HepG2 (cell line): ENCODE data around the gene UCK2. TPM values are rescaled to one million over a fixed set of nuclear protein-coding genes. Genes with fewer than 3 reads are reported as not detected.

Source experiments
- ARID4A ChIP-seq: sonication (generic); formaldehyde crosslinking; IDR thresholded peaks from 2 replicates; pipeline ENCODE4 v1.5.0; 2020; ENCODE audit warnings: mild to moderate bottlenecking, missing genetic modification reagents, borderline replicate concordance
- NR2F1 ChIP-seq, 2 experiments: fragments of 450-650 bp in 1 of 2; formaldehyde crosslinking in 1 of 2; IDR thresholded peaks; 2 replicates each; pipeline versions ENCODE4 v1.5.0 to v1.6.1; 2016 to 2020; ENCODE audit warnings: mild to moderate bottlenecking in 1 of 2, missing compliant biosample characterization in 1 of 2, missing genetic modification reagents in 1 of 2, moderate library complexity in 1 of 2
- POLR2A ChIP-seq, 2 experiments: IDR thresholded peaks; 2 replicates each; pipeline ENCODE4 v1.6.1; 2011; ENCODE audit warnings: low read depth in 2 of 2, low read length in 2 of 2, mild to moderate bottlenecking in 1 of 2, moderate library complexity in 1 of 2; ENCODE audit not compliant: insufficient read depth in 1 of 2
- REST ChIP-seq, 2 experiments: IDR thresholded peaks; 2 replicates each; pipeline ENCODE4 v1.6.1; 2011 to 2012; ENCODE audit warnings: low read length in 2 of 2, borderline replicate concordance in 1 of 2, low read depth in 1 of 2, mild to moderate bottlenecking in 1 of 2, moderate library complexity in 1 of 2
- YEATS4 ChIP-seq: sonication (generic); formaldehyde crosslinking; IDR thresholded peaks from 2 replicates; pipeline ENCODE4 v1.4.0; 2020; ENCODE audit warnings: missing genetic modification reagents, borderline replicate concordance
- ZNF280B ChIP-seq: sonication (generic); formaldehyde crosslinking; IDR thresholded peaks from 2 replicates; pipeline ENCODE4 v1.5.0; 2020; ENCODE audit warnings: missing genetic modification reagents, mild to moderate bottlenecking, borderline replicate concordance
- ZNF605 ChIP-seq: sonication (generic); formaldehyde crosslinking; IDR thresholded peaks from 2 replicates; pipeline ENCODE4 v1.8.0; 2022; ENCODE audit warnings: mild to moderate bottlenecking, missing genetic modification reagents
- ZNF740 ChIP-seq: sonication (generic); formaldehyde crosslinking; IDR thresholded peaks from 2 replicates; pipeline ENCODE4 v1.4.0; 2020; ENCODE audit warnings: missing genetic modification reagents
- ZNF747 ChIP-seq: sonication (generic); formaldehyde crosslinking; IDR thresholded peaks from 2 replicates; pipeline ENCODE4 v1.8.1; 2023; ENCODE audit warnings: missing genetic modification reagents, mild to moderate bottlenecking, borderline replicate concordance
- ZNF800 ChIP-seq: sonication (generic); formaldehyde crosslinking; IDR thresholded peaks from 2 replicates; pipeline ENCODE4 v1.4.0; 2020; ENCODE audit warnings: missing genetic modification reagents
- polyA plus RNA-seq, 8 experiments: library from polyadenylated mRNA; depleted of rRNA in 3 of 8; stranded (reverse) in 7 of 8; unstranded in 1 of 8; fragments of >200 nt; fragmentation: Illumina TruSeq in 4 of 8; extraction: Trizol in 4 of 8; gene quantifications; 2 replicates each; pipeline versions ENCODE4 v1.2.1 to v1.2.3, GENCODE V29; 2011 to 2016; ENCODE audit warnings: low read depth in 4 of 8, missing spikeins in 1 of 8, mixed read lengths in 1 of 8; ENCODE audit not compliant: insufficient read depth in 1 of 8
- total RNA-seq, 5 experiments: library from RNA; depleted of rRNA; stranded (reverse); fragments of >200 nt; fragmentation: Illumina TruSeq; extraction: Trizol; gene quantifications; 2 replicates each; pipeline ENCODE4 v1.2.3, GENCODE V29; 2016; ENCODE audit warnings: low read depth in 1 of 5

The UCK2 gene
- total and polyA plus RNA-seq, 2 of the 13 experiments (the other 11 are each of a cell fraction or from before 2014, with no cell fraction given), result 64.3 to 78.0 TPM

- TF ChIP-seq REST (IDR thresholded peaks at IDR 0.05; ENCODE audit: borderline replicate concordance in 1 of 2, low read depth in 1 of 2, low read length in 2 of 2) (no peak; a peak in 1 of 4 replicates), ZNF800 (CRISPR knock-in tag) (peak; percentile 79), ZNF605 (CRISPR knock-in tag) (no peak), ZNF747 (peak; percentile 86; the same call in 1 of the 2 replicates), ARID4A (peak; percentile 75; the same call in 1 of the 2 replicates), ZNF280B (CRISPR knock-in tag) (peak; percentile 65; the same call in 1 of the 2 replicates), ZNF740 (no peak), NR2F1 (CRISPR knock-in tag; IDR thresholded peaks at IDR 0.05) (peak; percentile 96 to 98), POLR2A (IDR thresholded peaks at IDR 0.05; ENCODE audit: insufficient read depth in 1 of 2, low read depth in 2 of 2, low read length in 2 of 2) (peak; percentile 28 to 52; a peak in 2 of 4 replicates), YEATS4 (CRISPR knock-in tag) (peak; percentile 79; the same call in 1 of the 2 replicates)
Observed at GRCh38 chr1:165910764-165911421, 83.5 kb downstream of the UCK2 start (continued).
